OCI-LY7 (cell line): ENCODE results near the gene RCBTB2.
A peak's percentile ranks its signal among the peaks of the same experiment; 100 is the strongest.

ENCODE experiments used
- EZH2phosphoT487 ChIP-seq: fragments of 200-600 bp; sonication (generic); IDR thresholded peaks from 2 replicates; pipeline ENCODE4 v1.6.1; 2018; ENCODE audit warnings: low read depth, borderline replicate concordance, mild to moderate bottlenecking, mixed run types, antibody characterized with exemption, low read length, moderate library complexity, mixed read lengths
- TF ChIP-seq, protein P1 (sequence below): fragments of 200-600 bp; sonication (generic); conservative IDR thresholded peaks from 2 replicates; pipeline ENCODE4 v1.5.1; 2014; ENCODE audit warnings: mild to moderate bottlenecking, antibody characterized with exemption, low read length, moderate library complexity, mixed read lengths

DNA sequence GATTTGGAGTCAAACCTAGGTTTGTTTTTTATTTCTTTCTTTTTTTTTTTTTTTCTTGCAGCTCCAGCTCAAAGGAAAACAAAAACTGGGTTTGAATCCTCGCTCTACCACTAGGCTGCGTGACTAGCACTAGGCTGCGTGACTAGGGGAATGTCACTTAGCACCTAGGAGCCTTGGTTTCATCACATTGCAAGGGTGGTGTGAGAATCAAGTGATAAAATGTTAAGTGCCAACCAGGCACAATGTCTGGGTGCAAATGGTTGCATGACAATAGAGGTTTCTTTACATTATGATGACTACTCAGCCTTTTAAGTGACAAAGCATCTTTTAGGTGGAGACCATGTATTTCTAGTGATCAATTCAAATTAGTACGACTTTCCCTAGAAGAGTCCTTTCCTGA, 27.9 kb downstream of the RCBTB2 start:
- TF ChIP-seq, protein P1, sequence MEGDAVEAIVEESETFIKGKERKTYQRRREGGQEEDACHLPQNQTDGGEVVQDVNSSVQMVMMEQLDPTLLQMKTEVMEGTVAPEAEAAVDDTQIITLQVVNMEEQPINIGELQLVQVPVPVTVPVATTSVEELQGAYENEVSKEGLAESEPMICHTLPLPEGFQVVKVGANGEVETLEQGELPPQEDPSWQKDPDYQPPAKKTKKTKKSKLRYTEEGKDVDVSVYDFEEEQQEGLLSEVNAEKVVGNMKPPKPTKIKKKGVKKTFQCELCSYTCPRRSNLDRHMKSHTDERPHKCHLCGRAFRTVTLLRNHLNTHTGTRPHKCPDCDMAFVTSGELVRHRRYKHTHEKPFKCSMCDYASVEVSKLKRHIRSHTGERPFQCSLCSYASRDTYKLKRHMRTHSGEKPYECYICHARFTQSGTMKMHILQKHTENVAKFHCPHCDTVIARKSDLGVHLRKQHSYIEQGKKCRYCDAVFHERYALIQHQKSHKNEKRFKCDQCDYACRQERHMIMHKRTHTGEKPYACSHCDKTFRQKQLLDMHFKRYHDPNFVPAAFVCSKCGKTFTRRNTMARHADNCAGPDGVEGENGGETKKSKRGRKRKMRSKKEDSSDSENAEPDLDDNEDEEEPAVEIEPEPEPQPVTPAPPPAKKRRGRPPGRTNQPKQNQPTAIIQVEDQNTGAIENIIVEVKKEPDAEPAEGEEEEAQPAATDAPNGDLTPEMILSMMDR, result 0 out of 2 replicates have a peak, but pooled peaks have one; percentile 11
- no peak for TF ChIP-seq EZH2phosphoT487
